AG09309 (cell line): ENCODE measurements around the gene SAFB2.

Experiments
- DNase-seq: peaks from one replicate; pipeline ENCODE4 v3.0.0-alpha.2; 2010; ENCODE audit warnings: low read depth
- H3K4me3 ChIP-seq: 2 replicates; pipeline ENCODE4 v1.5.1; 2011; ENCODE audit warnings: mild to moderate bottlenecking, low read depth, low read length, moderate library complexity; ENCODE audit not compliant: control insufficient read depth
- CTCF ChIP-seq: IDR thresholded peaks from 2 replicates; pipeline ENCODE4 v1.5.1; 2011; ENCODE audit warnings: mild to moderate bottlenecking, low read depth, low read length, inconsistent platforms; ENCODE audit not compliant: insufficient read depth, control insufficient read depth; ENCODE audit errors: missing control alignments

SAFB2 gene

GRCh38 chr19:5648464-5648863 is 25.9 kb upstream of the SAFB2 start:
- TF ChIP-seq CTCF: no peak
- no peak overlapping the region for H3K4me3 ChIP-seq
- no peak for DNase-seq

- no peak for TF ChIP-seq CTCF
- DNase-seq: no peak
- H3K4me3 ChIP-seq: no peak overlapping the region
These were observed 24.1 kb upstream of the SAFB2 start for GRCh38 chr19:5646703-5647102.

DNA sequence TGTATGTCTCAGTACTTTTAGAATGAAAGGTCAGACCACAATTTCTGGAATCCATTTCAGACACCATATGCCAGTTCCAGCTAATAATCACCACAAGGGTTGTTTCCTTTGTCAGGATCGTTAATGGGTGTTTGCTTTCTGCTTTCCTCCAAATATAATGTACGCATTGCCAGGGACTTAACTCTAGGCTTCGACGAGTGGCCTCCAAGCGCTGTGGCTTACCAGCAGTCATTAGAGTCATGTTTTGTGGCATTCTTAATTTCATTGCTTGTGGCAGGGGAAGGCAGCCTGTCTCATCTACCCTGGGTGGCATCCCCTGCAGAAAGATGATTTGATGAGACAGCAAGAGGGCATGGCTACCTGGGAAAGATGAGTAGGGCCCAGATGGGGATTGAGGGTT is 22.8 kb upstream of the SAFB2 start:
- no peak for DNase-seq
- H3K4me3 ChIP-seq: no peak overlapping the region
- no peak for TF ChIP-seq CTCF

DNA sequence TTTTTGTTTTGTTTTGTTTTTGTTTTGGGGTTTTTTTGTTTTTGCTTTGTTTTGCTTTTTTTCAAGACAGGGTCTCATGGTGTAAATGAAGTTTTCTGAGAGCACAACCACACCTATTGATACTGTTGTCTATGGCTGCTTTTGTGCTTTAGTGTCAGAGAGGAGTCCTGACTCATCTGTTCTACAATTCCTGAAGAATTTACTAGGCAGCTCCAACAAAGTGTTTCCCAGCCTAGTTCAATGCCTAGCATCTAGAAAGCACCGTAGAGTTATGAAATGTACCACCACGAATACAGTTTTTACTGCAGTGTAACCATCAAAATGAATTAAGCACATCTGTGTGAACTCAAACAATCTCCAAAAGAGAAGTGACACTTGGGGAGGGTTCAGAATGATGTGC is 21.5 kb upstream of the SAFB2 start:
- H3K4me3 ChIP-seq: no peak overlapping the region
- DNase-seq: peak; percentile 8
- no peak for TF ChIP-seq CTCF

DNA sequence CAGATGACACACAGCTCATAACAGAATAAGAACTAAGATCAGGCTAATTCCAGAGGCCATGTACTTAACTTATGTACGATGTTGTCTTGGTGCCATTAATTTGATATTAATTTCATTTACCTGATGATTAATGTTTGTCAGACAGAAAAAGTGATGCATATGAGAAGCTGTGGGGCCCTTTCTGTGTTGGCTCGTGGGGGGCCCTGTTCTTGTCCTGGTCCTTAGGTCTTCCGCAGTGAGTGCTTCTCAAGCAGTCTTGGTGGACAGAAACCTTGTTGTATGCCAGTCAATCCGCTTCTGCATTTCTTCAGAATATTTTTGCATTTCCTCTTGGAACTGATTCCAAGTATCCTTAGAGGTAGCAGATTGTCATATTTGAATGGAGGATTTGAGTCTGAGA is 20.5 kb upstream of the SAFB2 start:
- no peak for DNase-seq
- no peak overlapping the region for H3K4me3 ChIP-seq
- TF ChIP-seq CTCF: no peak

DNA sequence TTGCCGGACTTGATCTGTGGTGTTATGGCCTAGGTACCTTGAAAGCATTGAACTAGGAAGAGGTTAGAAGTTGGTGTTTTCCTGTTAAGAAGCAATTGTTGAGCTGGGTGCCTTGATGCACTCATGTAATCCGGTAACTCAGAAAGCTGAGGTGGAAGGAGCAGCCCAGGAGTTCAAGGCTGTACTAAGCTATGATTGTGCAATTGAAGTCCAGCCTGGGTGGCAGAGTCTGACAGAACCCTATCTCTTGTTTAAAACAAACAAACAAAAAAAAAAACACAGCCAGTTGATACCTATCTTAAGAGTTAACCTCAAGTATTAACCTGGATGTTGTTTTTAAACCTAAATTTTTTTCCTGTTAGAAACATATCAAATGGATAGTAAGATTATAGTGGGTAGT is 19.6 kb upstream of the SAFB2 start:
- H3K4me3 ChIP-seq: no peak overlapping the region
- TF ChIP-seq CTCF: no peak
- DNase-seq: no peak

DNA sequence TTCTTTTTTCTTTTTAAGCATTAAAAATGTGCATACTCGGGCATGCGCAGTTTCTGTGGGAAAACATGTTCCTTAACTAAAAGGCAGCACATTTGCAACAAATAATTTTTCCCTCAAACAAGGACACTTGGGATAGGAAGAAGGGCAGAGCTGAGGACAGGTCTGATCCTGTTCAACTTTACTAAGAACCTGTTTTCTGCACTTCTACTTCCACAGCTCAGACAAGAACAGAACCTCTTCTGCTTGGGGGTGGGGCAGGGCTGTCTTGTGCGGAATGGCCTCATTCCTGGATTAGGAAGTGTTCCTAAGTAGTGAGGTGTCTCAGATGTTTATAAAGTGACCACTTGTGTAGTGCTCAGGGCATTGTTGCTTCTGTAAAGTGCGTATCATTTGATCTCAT is 18.6 kb upstream of the SAFB2 start:
- TF ChIP-seq CTCF: no peak
- DNase-seq: no peak
- H3K4me3 ChIP-seq: no peak overlapping the region
